OCI-LY1 (cell line): ENCODE results near the gene LRRC43.

Experiments
- H2AFZ ChIP-seq: fragments of 200-600 bp; sonication (generic), shearing (Covaris generic); 2 replicates; pipeline ENCODE4 v1.6.0; 2014; ENCODE audit warnings: antibody characterized with exemption, mild to moderate bottlenecking, low read length
- H3F3A ChIP-seq: fragments of 200-600 bp; sonication (generic), shearing (Covaris generic); 2 replicates; pipeline ENCODE4 v1.6.0; 2014; ENCODE audit warnings: mild to moderate bottlenecking, antibody characterized with exemption, low read length, moderate library complexity; ENCODE audit not compliant: insufficient read depth
- H3K27ac ChIP-seq: fragments of 200-600 bp; sonication (generic); 2 replicates; pipeline ENCODE4 v1.5.1; 2014; ENCODE audit warnings: low read length, mixed run types, mild to moderate bottlenecking, low read depth; ENCODE audit not compliant: poor library complexity, severe bottlenecking
- H3K27me3 ChIP-seq: fragments of 200-600 bp; sonication (generic); 2 replicates; pipeline ENCODE4 v1.6.0; 2014; ENCODE audit warnings: antibody characterized with exemption, mild to moderate bottlenecking, low read length, moderate library complexity; ENCODE audit not compliant: insufficient read depth
- H3K36me3 ChIP-seq: fragments of 200-600 bp; sonication (generic); 2 replicates; pipeline ENCODE4 v1.6.1; 2014; ENCODE audit warnings: mild to moderate bottlenecking, antibody characterized with exemption, low read length, moderate library complexity, mixed read lengths; ENCODE audit not compliant: insufficient read depth
- H3K4me1 ChIP-seq: fragments of 200-600 bp; sonication (generic); 2 replicates; pipeline ENCODE4 v1.5.1; 2014; ENCODE audit warnings: mild to moderate bottlenecking, low read length, moderate library complexity; ENCODE audit not compliant: insufficient read depth, severe bottlenecking
- H3K4me2 ChIP-seq: fragments of 200-600 bp; sonication (generic), shearing (Covaris generic); 2 replicates; pipeline ENCODE4 v1.6.1; 2014; ENCODE audit warnings: low read length
- H3K4me3 ChIP-seq: fragments of 200-600 bp; sonication (generic); 2 replicates; pipeline ENCODE4 v1.5.1; 2014; ENCODE audit warnings: low read length, low read depth, mild to moderate bottlenecking, mixed read lengths; ENCODE audit not compliant: poor library complexity, severe bottlenecking
- H3K79me2 ChIP-seq: fragments of 200-600 bp; shearing (Covaris generic); 2 replicates; pipeline ENCODE4 v1.6.1; 2016; ENCODE audit warnings: mixed run types, low read length, mixed read lengths; ENCODE audit not compliant: insufficient read depth
- H3K9ac ChIP-seq: fragments of 200-600 bp; sonication (generic), shearing (Covaris generic); 2 replicates; pipeline ENCODE4 v1.6.1; 2014; ENCODE audit warnings: mild to moderate bottlenecking, low read length, mixed read lengths
- H3K9me2 ChIP-seq: fragments of 200-600 bp; sonication (generic), shearing (Covaris generic); 2 replicates; pipeline ENCODE4 v1.6.1; 2014; ENCODE audit warnings: low read depth, mild to moderate bottlenecking, low read length, mixed read lengths
- H3K9me3 ChIP-seq: fragments of 200-600 bp; shearing (Covaris generic); 2 replicates; pipeline ENCODE4 v1.6.1; 2014; ENCODE audit warnings: low read length, mixed read lengths
- H4K20me1 ChIP-seq: fragments of 200-600 bp; sonication (generic), shearing (Covaris generic); 2 replicates; pipeline ENCODE4 v1.6.0; 2016; ENCODE audit warnings: mild to moderate bottlenecking, low read length; ENCODE audit not compliant: insufficient read depth
- CTCF ChIP-seq: fragments of 200-600 bp; sonication (generic), shearing (Covaris generic); IDR thresholded peaks from 2 replicates; pipeline ENCODE4 v1.5.1; 2017; ENCODE audit warnings: mild to moderate bottlenecking, antibody characterized with exemption, low read length, moderate library complexity, mixed read lengths
- EZH2 ChIP-seq: fragments of 200-600 bp; sonication (generic), shearing (Covaris generic); IDR thresholded peaks from 2 replicates; pipeline ENCODE4 v1.8.0; 2017; ENCODE audit warnings: borderline replicate concordance, mixed run types, mild to moderate bottlenecking, antibody characterized with exemption, low read length, moderate library complexity, mixed read lengths

Gene LRRC43

GRCh38 chr12:122160761-122161160 is 22.2 kb upstream of the LRRC43 start:
- Histone ChIP-seq H3K9me2 (no peaks in the 10 kb centered on the region), H3K36me3 (no peaks in the 10 kb centered on the region), H3K79me2 (no peaks in the 10 kb centered on the region), H3K27me3 (peaks cover 5% of the 10 kb centered on the region; the same call in 1 of the 2 replicates), H3F3A (no peaks in the 10 kb centered on the region), H3K9ac (no peak overlapping the region), H3K27ac (no peak overlapping the region), H3K4me1 (no peaks in the 10 kb centered on the region), H3K9me3 (no peaks in the 10 kb centered on the region), H3K4me2 (no peak overlapping the region), H4K20me1 (no peaks in the 10 kb centered on the region), H3K4me3 (no peak overlapping the region), H2AFZ (no peak overlapping the region)
- TF ChIP-seq CTCF (no peak), EZH2 (no peak)

GRCh38 chr12:122161682-122162081 is 21.2 kb upstream of the LRRC43 start:
- Histone ChIP-seq H3K27me3 (peaks cover 5% of the 10 kb centered on the region; the same call in 1 of the 2 replicates), H4K20me1 (no peaks in the 10 kb centered on the region), H3K9me2 (no peaks in the 10 kb centered on the region), H3F3A (no peaks in the 10 kb centered on the region), H3K27ac (no peak overlapping the region), H3K4me3 (no peak overlapping the region), H3K79me2 (no peaks in the 10 kb centered on the region), H2AFZ (no peak overlapping the region), H3K4me1 (no peaks in the 10 kb centered on the region), H3K9me3 (no peaks in the 10 kb centered on the region), H3K36me3 (no peaks in the 10 kb centered on the region), H3K9ac (no peak overlapping the region), H3K4me2 (no peak overlapping the region)
- no peak for TF ChIP-seq EZH2
- no peak for TF ChIP-seq CTCF

- Histone ChIP-seq H3K4me3 (no peak overlapping the region), H3K9me2 (no peaks in the 10 kb centered on the region), H3K4me1 (no peaks in the 10 kb centered on the region), H3K27ac (no peak overlapping the region), H3K27me3 (peaks cover 5% of the 10 kb centered on the region; the same call in 1 of the 2 replicates), H4K20me1 (no peaks in the 10 kb centered on the region), H3K9ac (no peak overlapping the region), H3K79me2 (no peaks in the 10 kb centered on the region), H2AFZ (no peak overlapping the region), H3K9me3 (no peaks in the 10 kb centered on the region), H3K4me2 (no peak overlapping the region), H3K36me3 (no peaks in the 10 kb centered on the region), H3F3A (no peaks in the 10 kb centered on the region)
- TF ChIP-seq CTCF = no peak
- no peak for TF ChIP-seq EZH2
Measured at GRCh38 chr12:122162976-122163375, 19.9 kb upstream of the LRRC43 start.
